Adrenal gland (tissue), 12 donors: ENCODE data around the gene ANXA4. TPM values are rescaled to one million over a fixed set of nuclear protein-coding genes. Genes with fewer than 3 reads are reported as not detected.
"Not testable (repeated sequence)": the region's sequence is repeated elsewhere in the genome, so short reads cannot be mapped to it uniquely, and the experiment has no call there.

Experiments used
- DNase-seq, 7 donors: peaks; one replicate each; pipeline ENCODE4 v3.0.0-alpha.2; 2019 to 2020
- H3K27ac ChIP-seq, 5 donors: fragments of 200-600 bp; sonication (generic) in 4 of 5; 1 replicate in 3 of 5; 2 replicates in 2 of 5; pipeline versions ENCODE4 v1.5.1 to v1.8.0; 2016 to 2020; ENCODE audit warnings: mild to moderate bottlenecking in 1 of 5
- H3K27me3 ChIP-seq: fragments of 200-600 bp; 2 replicates; pipeline ENCODE4 v1.8.0; 2021
- H3K36me3 ChIP-seq, 2 donors: fragments of 200-600 bp; replicated peaks in 1 of 2; 1 replicate in 1 of 2; 2 replicates in 1 of 2; pipeline versions ENCODE4 v1.5.1 to v1.8.0; 2018 to 2022
- H3K4me1 ChIP-seq, 2 donors: fragments of 200-600 bp; replicated peaks in 1 of 2; 1 replicate in 1 of 2; 2 replicates in 1 of 2; pipeline versions ENCODE4 v1.5.1 to v1.8.0; 2018 to 2021
- H3K4me3 ChIP-seq, 4 donors: fragments of 200-600 bp; sonication (generic) in 3 of 4; one replicate each; pipeline ENCODE4 v1.5.1; 2016 to 2018
- H3K9me3 ChIP-seq, 3 donors: fragments of 200-600 bp; sonication (generic) in 1 of 3; replicated peaks in 1 of 3; 1 replicate in 2 of 3; 2 replicates in 1 of 3; pipeline versions ENCODE4 v1.5.1 to v1.8.0; 2016 to 2021
- CTCF ChIP-seq, 6 experiments: fragments of 450-650 bp in 4 of 6; fragments of 200-600 bp in 2 of 6; sonication (generic) in 1 of 6; IDR thresholded peaks; 1 replicate in 5 of 6; 2 replicates in 1 of 6; pipeline versions ENCODE4 v1.5.1 to v1.8.0; 2016 to 2021; ENCODE audit warnings: antibody characterized with exemption in 6 of 6, mild to moderate bottlenecking in 2 of 6, moderate library complexity in 1 of 6
- POLR2A ChIP-seq, 2 donors: fragments of 450-650 bp; IDR thresholded peaks; one replicate each; pipeline ENCODE4 v1.6.1; 2017; ENCODE audit warnings: antibody characterized with exemption in 2 of 2, mild to moderate bottlenecking in 2 of 2, moderate library complexity in 1 of 2
- WGBS, 4 donors: extraction: QIAGEN DNeasy Blood & Tissue Kit in 2 of 4; methylation state at CpG; one replicate each; pipeline versions ENCODE4 v1.1.5 to v1.1.7; 2013 to 2017; 5-methylcytosine and 5-hydroxymethylcytosine counted together
- intact Hi-C, 2 donors: fragments of 100-400 bp; cut with DNase I; formaldehyde crosslinking; loops; one replicate each; pipeline versions ENCODE4 v1.14.1 to v1.15.0; 2022 to 2023
- polyA plus RNA-seq, 3 donors: library from polyadenylated mRNA; stranded (reverse); fragments of 200-250 nt in 2 of 3; fragments of 350-450 nt in 1 of 3; fragmentation: Illumina TruSeq in 1 of 3; extraction: RNeasy Lipid Tissue Mini Kit (QIAGEN cat#74804) in 1 of 3; gene quantifications; one replicate each; pipeline ENCODE4 v1.2.3, GENCODE V29; 2013 to 2014
- total RNA-seq, 9 donors: library from RNA; depleted of rRNA in 4 of 9; stranded (reverse); fragments of >200 nt in 4 of 9; fragments of 120-200 nt in 1 of 9; fragmentation: NEBNext Ultra II Directional in 1 of 9; extraction: Animal tissue kit (Norgen Biotek cat#: 25700) in 1 of 9; gene quantifications; one replicate each; pipeline versions ENCODE4 v1.1.0 to v1.2.4, GENCODE V29; 2013 to 2023
- donor health status: healthy with polysubstance abuse.
- donor health status: Bipolar disorder and iron deficiency.
- donor health status: DM: yes; HTN: yes; CAD: no.
- donor health status: DM: no; HTN: no; CAD: no.
- donor health status: DM: no; HTN: no; CAD: no.
- donor health status: DM: yes; HTN: yes; CAD: no.

The ANXA4 gene
- total and polyA plus RNA-seq, 12 donors, result 20.6 to 57.4 (median 33.1) TPM

GRCh38 chr2:69830045-69830905 lies 88.3 kb downstream of the ANXA4 start:
- Histone ChIP-seq H3K4me3 (peak overlapping the region; percentile 1 to 97 (median 86)), H3K9me3 (no peaks in the 10 kb centered on the region), H3K36me3 (no peaks in the 10 kb centered on the region), H3K27ac (peak overlapping the region in 2 of 5 donors; percentile 90 to 94), H3K4me1 (peaks cover 3 to 15% of the 10 kb centered on the region in 2 donors), H3K27me3 (no peaks in the 10 kb centered on the region)
- TF ChIP-seq CTCF (IDR thresholded peaks at IDR 0.05), result no peak
- TF ChIP-seq POLR2A (IDR thresholded peaks at IDR 0.05), result no peak
- intact Hi-C loops, result no loop called here
- DNase-seq, result peak in 6 of 7 donors; percentile 22 to 67 (median 36)
- WGBS, 4 donors, result 2 to 3% (median 2%) methylated on average over 30 to 45 of the region's 45 CpGs

GRCh38 chr2:69830906-69831241 lies 88.9 kb downstream of the ANXA4 start:
- H3K9me3 ChIP-seq, intact Hi-C loops, H3K27me3 ChIP-seq, DNase-seq, H3K4me3 ChIP-seq, H3K36me3 ChIP-seq, H3K27ac ChIP-seq: not testable (repeated sequence)
- WGBS, 4 donors, result 90 to 92% (median 90%) methylated on average over 13 of the region's 13 CpGs
- peaks cover 3 to 15% of the 10 kb centered on the region in 2 donors for H3K4me1 ChIP-seq

- H3K27me3 ChIP-seq, result no peaks in the 10 kb centered on the region
- H3K4me3 ChIP-seq, result no peak overlapping the region
- no peak for DNase-seq
- TF ChIP-seq CTCF (IDR thresholded peaks at IDR 0.05) (no peak), POLR2A (IDR thresholded peaks at IDR 0.05) (no peak)
- H3K27ac ChIP-seq, result no peak overlapping the region
- H3K9me3 ChIP-seq, result no peaks in the 10 kb centered on the region
- WGBS, 4 donors, result 93 to 97% (median 96%) methylated on average over 6 of the region's 6 CpGs
- H3K36me3 ChIP-seq, result no peaks in the 10 kb centered on the region
- intact Hi-C loops, result no loop called here
- peaks cover 3 to 15% of the 10 kb centered on the region in 2 donors for H3K4me1 ChIP-seq
These were observed 89.5 kb downstream of the ANXA4 start for GRCh38 chr2:69831354-69831905.

- H3K27ac ChIP-seq, result no peak overlapping the region
- no peaks in the 10 kb centered on the region for H3K27me3 ChIP-seq
- DNase-seq, result no peak
- WGBS, 4 donors, result 79 to 85% (median 82%) methylated on average over 3 of the region's 3 CpGs
- TF ChIP-seq CTCF (IDR thresholded peaks at IDR 0.05), result no peak
- TF ChIP-seq POLR2A (IDR thresholded peaks at IDR 0.05), result no peak
- intact Hi-C loops, result no loop called here
- peaks cover 1 to 12% of the 10 kb centered on the region in 2 donors for H3K4me1 ChIP-seq
- H3K36me3 ChIP-seq, result no peaks in the 10 kb centered on the region
- no peaks in the 10 kb centered on the region for H3K9me3 ChIP-seq
- H3K4me3 ChIP-seq, result no peak overlapping the region
These were observed 91.8 kb downstream of the ANXA4 start for GRCh38 chr2:69833752-69834151.
